HG03439 (cell line): ENCODE results near the gene ECHS1.
A peak's percentile ranks its signal among the peaks of the same experiment; 100 is the strongest.
"Not testable (repeated sequence)": the region's sequence is repeated elsewhere in the genome, so short reads cannot be mapped to it uniquely, and the experiment has no call there.

Source experiments
- ATAC-seq: cut with Tn5 transposase; IDR thresholded peaks from one replicate; pipeline ENCODE4 v1.9.1; 2021; ENCODE audit warnings: mild to moderate bottlenecking, moderate library complexity; ENCODE audit not compliant: unreplicated experiment

The ECHS1 gene

DNA sequence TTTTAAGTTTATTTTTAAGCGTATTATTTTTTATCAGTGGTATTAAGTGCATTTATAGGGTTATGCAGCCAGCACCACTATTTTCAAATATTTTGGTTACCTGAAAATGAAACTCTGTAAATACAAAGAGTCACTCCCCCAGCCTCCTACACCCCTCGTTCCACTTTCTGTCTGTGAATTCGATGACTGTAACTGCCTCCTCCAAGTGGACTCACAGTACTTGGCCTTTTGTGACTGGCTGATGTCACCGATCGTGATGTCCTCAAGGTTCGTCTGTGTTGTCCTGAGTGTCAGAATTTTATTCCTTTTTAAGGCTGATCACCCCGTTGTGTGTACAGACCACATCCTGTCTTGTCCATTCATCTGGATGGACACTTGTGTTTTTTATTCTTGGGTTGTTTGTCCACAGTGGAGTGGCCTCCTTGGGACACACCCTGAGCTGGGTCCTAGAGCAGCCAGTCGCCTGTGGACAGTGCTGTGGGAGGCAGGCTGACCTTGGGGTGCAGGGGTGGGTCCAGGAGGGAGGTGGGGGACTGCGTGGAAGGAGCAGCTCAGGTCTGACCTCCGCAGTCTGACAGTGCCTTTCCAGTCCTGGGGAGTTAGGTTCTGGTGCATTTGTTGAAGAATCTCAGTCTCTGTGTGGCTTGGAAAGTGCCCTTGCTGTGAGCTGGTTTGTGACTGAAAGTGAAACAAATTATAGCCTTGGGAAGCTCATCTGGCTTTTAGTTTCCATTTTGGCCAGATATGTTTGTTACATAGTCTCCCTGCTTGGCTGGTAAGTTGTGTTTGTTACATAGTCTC is 27.7 kb upstream of the ECHS1 start:
- peak; percentile 72 for ATAC-seq

DNA sequence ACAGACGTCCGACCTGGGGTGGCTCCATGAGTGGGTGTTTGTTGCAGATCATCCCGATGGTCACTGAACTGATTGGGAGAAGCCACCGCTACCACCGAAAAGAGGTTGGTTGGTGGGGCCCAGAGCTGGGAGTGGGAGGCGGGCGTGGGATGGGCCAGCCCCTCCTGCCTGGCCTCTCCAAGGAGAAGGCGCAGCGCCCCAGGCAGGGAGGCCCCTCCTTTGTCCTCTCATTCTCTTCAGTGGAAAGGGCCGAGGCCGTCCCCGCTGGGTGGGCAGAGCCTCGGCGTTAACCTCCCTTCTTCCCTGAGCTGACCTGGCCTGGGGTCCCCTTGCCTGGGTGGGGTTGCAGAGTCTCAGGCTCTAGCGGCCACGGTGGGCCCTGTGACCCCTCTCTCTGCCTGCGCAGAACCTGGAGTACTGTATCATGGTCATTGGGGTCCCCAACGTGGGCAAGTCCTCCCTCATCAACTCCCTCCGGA is 26.0 kb upstream of the ECHS1 start:
- no peak for ATAC-seq

DNA sequence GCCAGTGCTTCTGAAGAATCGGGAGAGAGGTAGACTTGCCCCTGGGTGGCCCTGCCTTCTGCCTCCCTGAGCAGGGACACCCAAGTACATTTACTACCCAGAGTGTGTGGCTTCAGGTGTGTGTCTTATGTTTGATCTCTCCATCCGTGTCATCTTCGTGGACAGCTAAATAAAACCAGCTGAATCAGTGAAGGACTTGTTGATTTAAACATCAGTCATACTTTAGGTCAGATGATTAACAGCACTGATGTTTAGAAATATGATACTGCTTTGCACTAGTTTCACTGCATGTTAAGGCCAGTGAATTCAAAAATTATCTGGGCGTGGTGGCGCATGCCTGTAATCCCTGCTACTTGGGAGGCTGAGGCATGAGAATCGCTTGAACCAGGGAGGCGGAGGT is 24.8 kb upstream of the ECHS1 start:
- ATAC-seq = no peak

DNA sequence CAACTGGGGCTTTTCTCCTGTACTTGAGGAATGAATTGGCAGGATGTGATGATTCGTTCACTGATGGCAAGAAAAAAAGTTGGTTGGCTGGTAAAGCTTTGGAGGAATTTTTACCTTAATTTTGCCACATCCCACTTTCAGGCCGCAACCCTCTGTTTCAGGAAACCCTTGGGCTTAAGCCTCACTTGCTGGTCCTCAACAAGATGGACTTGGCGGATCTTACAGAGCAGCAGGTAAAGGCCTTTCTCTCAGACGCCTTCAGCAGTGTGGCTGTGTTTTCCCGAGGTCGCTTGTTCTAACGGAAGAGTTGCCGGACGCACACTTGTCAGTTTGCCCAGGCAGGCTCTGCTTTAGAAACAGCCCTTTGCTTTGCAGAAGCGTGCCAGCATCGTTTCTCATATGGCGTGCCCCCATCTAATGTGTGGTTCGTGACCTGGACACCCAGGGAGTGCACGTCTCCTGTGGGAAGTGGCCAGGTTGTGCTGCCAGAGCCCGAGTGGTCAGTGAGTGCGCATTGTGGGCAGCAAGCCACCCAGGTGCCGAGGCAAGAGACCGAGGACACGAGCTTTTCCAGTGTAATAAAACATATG is 23.0 kb upstream of the ECHS1 start:
- no peak for ATAC-seq

DNA sequence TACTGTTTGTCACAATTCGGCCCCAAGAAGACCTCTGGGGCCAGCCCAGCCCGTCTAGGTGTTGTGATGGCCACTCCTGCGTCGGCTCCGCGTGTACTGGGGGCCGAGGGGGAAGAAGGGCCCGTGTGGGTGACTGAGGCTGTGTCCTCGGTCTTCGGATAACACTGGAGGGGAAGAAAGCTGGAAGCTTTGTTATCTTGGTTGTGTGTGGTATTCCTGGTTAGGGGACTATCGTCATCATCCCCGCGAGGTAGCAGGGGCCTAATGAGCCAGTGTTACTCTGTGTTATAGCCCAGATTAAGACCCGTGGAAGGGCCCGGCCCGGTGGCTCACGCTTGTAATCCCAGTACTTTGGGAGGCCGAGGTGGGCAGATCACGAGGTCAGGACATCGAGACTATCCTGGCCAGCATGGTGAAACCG is 21.7 kb upstream of the ECHS1 start:
- no peak for ATAC-seq

DNA sequence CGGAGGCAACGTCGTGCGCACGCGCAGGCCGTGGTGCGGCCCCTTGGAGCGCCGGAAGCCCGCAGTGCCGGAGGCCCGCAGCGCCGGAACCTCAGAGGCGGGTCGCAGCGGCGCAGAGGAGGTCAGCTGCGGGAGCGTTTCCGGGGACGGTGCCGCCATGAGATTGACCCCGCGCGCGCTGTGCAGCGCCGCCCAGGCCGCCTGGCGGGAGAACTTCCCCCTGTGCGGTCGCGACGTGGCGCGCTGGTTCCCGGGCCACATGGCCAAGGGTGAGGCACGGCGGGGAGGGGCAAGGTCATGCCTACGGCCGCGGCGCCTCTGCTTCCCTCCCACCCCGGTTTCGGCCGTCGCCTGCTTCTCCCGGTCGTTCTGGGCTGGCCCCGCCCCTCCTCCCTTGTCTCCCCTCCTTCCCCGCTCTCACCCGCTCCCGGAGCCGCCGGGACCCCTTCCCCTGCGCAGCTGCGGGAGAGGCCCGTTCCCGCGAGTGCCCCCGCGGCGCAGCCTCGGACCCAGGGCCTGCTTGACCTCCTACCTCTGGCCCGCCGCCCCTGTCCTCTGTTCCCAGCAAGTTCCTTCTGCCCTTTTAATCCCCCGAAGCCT is 21.0 kb upstream of the ECHS1 start, which contains the start of gene MTG1:
Gene MTG1 (plus strand): TSS at position 94 of the 600 bp plus-strand sequence. CDS start 64 bp downstream, at position 158.
- ATAC-seq = peak; percentile 75

DNA sequence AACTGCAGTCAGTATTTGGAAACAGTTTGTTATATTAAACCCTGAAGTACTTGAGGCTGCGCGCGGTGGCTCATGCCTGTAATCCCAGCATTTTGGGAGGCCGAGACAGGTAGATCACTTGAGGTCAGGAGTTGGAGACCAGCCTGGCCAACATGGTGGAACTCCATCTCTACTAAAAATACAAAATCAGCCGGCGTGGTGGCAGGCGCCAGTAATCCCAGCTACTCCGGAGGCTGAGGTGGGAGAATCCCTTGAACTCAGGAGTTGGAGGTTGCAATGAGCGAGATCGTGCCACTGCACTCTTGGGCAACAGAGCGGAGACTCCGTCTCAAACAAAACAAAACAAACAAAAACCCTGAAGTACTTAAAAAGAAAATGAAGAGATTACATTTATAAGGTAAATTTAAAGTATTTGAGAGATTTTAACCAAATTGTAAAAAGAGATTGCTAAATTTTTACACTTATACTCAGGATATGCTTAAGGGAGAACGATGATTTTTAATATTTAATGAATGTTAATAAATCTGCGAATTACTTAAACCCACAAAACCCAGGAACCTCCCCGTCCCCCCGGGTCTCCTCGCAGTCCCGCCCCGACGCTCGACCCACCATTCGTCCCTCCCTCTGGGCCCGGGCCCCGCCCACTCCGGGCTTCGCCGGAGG is 20.4 kb upstream of the ECHS1 start:
- ATAC-seq = no peak

DNA sequence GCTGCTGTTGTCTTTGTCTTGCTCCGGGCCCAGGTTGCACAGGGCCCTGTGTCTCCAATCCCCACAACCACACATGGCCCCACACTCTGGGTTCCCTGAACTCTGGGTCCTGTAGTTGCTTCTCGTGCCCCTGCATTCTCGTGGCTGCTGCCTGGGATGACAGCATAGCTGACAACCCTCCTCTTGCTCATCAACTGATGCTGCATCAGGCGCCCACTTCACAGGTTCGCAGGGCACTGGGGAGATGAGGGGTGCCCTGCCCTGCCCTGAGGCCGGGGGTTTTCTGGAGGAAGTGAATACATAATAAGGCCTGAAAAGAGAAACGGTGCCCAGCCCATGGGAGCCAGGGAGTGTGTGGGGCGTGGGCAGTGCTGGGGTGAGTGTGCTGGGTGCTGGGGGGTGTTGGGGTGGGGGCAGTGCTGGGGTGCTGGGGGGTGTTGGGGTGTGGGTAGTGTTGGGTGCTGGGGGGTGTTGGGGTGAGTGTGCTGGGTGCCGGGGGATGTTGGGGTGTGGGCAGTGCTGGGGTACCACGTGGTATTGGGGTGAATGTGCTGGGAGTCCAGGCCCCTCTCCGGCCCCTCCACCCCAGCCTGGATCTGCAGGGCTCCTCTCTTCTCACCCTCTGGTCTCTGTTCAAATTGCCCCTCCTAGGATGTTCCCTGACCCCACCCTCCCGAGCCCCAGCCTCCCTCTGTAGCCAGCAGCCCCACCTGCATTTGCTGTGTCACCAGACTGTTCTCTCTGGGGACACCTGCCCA is 18.8 kb upstream of the ECHS1 start:
- ATAC-seq = no peak

DNA sequence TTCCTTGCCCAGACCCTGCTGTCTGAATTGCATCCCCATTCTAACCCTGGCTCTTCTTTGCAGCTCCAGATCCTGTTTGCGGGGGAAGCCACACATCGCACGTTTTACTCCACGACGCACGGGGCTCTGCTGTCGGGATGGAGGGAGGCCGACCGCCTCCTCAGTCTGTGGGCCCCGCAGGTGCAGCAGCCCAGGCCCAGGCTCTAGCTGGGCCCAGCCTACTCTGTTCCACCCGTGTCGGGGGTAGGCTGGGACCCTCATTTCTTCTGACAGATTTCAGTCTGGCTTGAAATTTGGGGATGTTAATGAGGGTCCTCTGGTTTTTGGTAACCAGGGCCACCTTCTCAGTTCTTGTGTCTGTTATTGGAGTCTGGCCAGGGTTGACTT is 18.1 kb upstream of the ECHS1 start:
- no peak for ATAC-seq

DNA sequence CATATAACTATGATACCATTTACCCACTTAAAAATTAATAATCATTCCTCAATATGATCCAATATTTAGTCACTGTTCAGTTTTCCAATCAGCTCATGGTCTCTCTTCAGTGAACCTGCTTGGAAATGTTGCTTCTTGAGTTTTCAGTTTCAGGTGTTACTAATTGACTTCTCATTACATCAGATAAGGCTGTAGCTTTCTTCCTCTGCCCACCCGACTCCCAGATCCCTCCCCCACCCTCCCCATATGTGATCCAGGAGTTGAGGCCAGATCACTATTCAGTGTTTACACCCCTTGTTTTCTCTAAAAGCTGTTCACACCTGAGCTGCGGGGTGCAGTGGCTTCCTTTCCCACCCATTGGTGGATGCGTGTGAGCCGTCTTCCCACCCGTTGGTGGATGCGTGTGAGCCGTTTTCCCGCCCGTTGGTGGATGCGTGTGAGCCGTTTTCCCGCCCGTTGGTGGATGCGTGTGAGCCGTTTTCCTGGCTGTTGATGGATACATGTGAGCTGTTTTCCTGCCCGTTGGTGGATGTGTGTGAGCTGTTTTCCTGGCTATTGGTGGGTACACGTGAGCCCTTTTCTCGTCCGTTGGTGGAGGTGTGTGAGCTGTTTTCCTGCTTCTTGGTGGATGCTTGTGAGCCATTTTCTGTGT is 17.6 kb upstream of the ECHS1 start:
- ATAC-seq = no peak

DNA sequence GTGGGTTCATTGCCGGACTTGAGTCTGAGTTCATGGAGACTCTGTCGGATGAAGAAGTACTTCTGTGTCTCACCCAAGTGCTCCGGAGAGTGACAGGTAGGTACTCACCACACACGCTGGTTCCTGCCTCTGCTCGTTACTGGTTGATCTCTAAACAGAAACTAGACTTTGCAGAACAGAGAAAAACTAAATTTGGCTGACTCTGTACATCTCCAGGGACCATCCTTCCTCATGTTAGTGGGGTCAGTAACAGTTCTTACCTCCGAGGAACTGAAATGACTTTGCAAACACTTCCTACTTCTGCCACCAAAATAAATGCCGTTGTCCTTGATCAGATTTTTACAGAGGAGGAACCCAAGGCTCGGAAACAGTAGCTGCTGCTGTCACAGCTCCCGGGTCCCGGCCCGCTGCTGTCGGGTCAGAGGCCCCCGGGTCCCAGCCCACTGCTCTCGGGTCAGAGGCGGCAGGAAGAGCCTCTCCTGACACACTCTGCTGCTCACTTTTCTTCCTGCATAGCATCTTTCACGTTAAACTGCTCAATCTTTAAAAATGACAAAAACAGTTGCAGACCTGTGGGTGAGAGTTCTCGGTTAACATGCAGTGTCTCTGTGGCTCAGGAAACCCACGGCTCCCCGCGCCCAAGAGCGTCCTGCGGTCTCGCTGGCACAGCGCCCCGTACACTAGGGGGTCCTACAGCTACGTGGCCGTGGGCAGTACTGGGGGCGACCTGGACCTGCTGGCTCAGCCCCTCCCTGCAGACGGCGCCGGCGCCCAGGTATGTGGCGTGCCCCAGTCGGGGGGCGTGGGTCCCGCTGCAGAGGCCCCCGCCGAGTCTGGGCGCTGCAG is 16.0 kb upstream of the ECHS1 start:
- ATAC-seq = peak; percentile 76

DNA sequence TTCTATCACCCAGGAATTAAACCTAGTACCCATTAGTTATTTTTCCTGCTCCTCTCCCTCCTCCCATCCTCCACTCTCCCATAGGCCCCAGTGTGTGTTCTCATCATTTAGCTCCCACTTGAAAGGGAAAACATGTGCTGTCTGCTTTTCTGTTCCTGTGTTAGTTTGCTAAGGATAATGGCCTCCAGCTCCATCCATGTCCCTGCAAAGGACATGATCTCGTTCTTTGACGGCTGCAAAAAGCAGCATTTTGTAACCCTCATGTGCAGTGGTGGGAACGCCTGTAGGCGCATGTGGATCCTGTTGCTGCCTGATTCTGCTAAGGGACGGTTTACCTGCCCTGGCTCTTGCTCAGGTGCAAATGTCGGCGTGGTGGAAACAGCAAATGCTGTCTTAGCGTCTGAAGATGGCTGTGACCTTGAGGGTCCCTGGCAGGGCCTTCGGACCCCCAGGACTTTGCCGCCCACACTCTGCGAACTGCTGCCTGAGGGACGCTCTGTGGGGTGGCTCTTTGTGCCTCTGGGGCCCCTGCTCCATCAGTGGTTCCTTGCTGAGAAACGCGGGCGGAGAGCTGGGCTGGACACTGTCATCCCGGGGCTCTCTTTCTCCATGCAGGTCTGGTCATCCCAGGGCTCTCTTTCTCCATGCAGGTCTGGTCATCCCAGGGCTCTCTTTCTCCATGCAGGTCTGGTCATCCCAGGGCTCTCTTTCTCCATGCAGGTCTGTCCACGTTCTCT is 15.2 kb upstream of the ECHS1 start:
- peak; percentile 1 for ATAC-seq

DNA sequence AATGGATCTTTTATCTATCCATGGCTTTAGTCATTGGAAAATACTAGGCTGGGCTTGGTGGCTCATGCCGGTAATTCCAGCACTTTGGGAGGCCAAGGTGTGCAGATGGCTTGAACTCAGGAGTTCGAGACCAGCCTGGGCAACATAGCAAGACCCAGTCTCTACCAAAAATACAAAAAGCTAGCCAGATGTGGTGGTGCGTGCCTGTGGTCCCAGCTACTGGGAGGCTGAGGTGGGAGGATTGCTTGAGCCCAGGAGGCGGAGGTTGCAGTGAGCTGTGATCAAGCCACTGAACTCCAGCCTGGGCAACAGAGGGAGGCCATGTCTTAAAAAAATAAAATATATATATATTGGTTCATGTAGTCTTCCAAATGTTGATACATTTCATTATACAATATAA is 13.8 kb upstream of the ECHS1 start:
- ATAC-seq = not testable (repeated sequence)

DNA sequence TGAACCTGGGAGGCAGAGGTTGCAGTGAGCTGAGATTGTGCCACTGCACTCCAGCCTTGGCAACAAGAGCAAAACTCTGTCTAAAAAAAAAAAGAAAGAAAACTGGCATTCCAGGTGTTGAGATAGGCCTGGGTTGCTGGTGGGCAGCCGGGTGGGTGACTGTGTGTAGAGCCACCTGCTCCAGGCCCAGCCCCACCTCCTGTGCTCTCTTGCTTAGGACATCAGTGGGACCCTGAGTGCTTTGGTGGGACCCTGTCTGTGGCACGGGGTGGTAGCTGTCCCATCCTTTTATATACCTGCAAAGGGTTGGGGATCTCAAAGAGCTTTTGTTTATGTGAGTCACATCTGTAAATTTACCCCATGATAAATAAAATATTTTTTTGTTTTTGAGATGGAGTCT is 12.1 kb upstream of the ECHS1 start:
- ATAC-seq = no peak

DNA sequence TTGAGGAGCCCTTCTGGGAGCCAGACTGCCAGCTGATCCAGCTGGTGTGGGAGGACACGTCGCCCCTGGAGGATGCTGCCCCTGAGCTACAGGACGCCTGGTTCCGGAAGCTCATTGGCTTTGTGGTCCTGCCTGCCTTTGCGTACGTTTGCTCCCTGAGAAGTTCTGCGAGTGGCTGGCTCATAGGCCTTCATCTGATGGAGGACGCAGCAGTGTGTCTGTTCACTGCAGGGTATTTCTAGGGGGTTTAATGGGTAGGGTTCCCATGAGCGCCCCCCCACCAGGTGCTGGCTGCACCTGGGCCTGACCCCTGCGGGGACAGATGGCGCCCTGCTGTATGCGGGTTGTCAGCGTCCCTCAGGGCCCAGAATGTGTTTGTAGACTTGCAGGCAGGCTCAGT is 10.9 kb upstream of the ECHS1 start:
- ATAC-seq = no peak

DNA sequence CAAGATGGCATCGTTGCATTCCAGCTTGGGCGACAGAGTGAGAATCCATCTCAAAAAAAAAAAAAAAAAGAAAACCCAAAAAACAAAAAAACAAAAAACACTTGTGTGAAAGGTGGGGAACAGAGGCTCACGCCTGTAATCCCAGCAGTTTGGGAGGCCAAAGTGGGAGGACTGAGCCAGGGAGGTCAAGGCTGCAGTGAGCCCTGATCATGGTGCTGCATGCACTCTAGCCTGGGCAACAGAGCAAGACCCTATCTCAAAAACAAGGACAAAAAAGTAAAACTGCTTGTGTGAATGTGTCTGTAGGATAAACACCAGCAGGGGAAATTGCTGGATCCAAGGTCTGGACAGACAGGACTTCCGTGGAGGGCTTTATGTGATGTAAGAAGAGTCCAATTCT is 10.4 kb upstream of the ECHS1 start:
- no peak for ATAC-seq

DNA sequence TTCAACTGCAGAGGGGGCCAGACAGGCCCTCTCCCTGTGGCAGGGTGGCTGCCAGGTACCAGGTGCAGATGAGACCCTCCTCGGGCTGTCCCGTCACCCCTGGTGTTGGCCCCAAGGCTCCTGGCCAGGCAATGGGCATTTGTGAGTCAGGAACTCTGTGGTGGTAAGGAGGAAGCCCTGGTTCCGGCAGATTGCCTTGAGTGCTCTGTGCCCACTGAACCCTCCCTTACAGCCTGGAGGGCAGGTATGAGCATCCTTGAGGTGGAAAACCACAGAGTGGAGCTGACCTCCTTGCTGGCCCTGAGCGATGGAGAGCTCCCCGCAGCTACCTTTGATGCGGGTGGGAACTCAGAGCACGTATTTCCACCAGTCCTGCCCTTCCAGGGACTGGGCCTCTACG is 7.9 kb upstream of the ECHS1 start:
- no peak for ATAC-seq

DNA sequence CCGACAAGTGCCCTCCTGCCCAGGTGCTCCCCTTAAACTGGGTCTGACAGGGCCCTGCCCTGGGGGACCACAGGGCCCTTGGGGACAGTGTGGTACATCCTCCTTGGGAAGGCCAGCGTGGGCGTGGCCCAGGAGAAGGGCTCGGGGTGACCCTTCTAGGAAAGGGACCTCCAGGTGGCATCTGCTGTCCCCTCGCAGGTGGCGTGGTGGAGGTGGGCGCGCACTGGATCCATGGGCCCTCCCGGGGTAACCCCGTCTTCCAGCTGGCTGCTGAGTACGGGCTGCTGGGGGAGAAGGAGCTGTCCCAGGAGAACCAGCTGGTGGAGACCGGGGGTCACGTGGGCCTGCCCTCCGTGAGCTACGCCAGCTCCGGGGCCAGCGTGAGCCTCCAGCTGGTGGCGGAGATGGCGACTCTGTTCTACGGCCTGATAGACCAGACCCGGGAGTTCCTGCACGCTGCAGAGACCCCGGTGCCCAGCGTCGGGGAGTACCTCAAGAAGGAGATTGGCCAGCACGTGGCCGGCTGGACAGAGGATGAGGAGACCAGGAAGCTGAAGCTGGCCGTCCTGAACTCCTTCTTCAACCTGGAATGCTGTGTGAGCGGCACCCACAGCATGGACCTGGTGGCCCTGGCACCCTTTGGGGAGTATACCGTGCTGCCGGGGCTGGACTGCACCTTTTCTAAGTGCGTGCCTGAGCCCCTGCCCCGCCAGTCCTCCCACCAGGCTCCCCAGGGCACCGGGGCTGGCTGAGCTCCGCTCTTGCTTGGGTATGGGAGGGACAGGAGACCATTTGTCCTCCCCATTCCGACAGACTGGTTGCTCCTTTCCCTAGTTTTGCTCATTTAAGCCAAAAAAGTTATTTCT is 6.9 kb upstream of the ECHS1 start:
- no peak for ATAC-seq
